GM21390 (cell line): ENCODE measurements around the gene PLEKHM1.
A peak's percentile ranks its signal among the peaks of the same experiment; 100 is the strongest.

ENCODE experiments used
- ATAC-seq: cut with Tn5 transposase; IDR thresholded peaks from one replicate; pipeline ENCODE4 v1.9.1; 2021; ENCODE audit not compliant: unreplicated experiment

The PLEKHM1 gene

GRCh38 chr17:45441526-45442310 is 48.8 kb downstream of the PLEKHM1 start:
- ATAC-seq, result no peak

- ATAC-seq, result peak; percentile 85
Measured at GRCh38 chr17:45440839-45441515, 49.5 kb downstream of the PLEKHM1 start.

GRCh38 chr17:45440161-45440778 is 50.3 kb downstream of the PLEKHM1 start:
- ATAC-seq, result no peak

GRCh38 chr17:45438931-45439610 is 51.5 kb downstream of the PLEKHM1 start:
- no peak for ATAC-seq

GRCh38 chr17:45437465-45438283 is 52.8 kb downstream of the PLEKHM1 start:
- ATAC-seq, result no peak

GRCh38 chr17:45436625-45437464 is 53.7 kb downstream of the PLEKHM1 start:
- ATAC-seq, result no peak

- no peak for ATAC-seq
Measured at GRCh38 chr17:45436161-45436560, 54.4 kb downstream of the PLEKHM1 start.

- no peak for ATAC-seq
Measured at GRCh38 chr17:45435481-45435880, 55.0 kb downstream of the PLEKHM1 start.

- no peak for ATAC-seq
Measured at GRCh38 chr17:45433159-45433535, 57.4 kb downstream of the PLEKHM1 start.

- no peak for ATAC-seq
Measured at GRCh38 chr17:45432405-45433158, 57.9 kb downstream of the PLEKHM1 start, which contains the start of gene ARHGAP27. Gene ARHGAP27 (minus strand): TSS chr17:45432870. CDS start chr17:45430279, 2,591 bp downstream.

- ATAC-seq, result peak; percentile 54
Measured at GRCh38 chr17:45431531-45432404, 58.8 kb downstream of the PLEKHM1 start.

GRCh38 chr17:45430738-45431530 is 59.6 kb downstream of the PLEKHM1 start:
- peak; percentile 28 for ATAC-seq

- no peak for ATAC-seq
Measured at GRCh38 chr17:45430006-45430737, 60.3 kb downstream of the PLEKHM1 start.

GRCh38 chr17:45429339-45430005 is 61.0 kb downstream of the PLEKHM1 start:
- no peak for ATAC-seq

GRCh38 chr17:45428931-45429338 is 61.6 kb downstream of the PLEKHM1 start:
- no peak for ATAC-seq
